Astrocyte (in vitro differentiated cells and primary cell): ENCODE data around the gene CFAP99. TPM values are rescaled to one million over a fixed set of nuclear protein-coding genes. Genes with fewer than 3 reads are reported as not detected.

Experiments used
- DNase-seq: peaks from one replicate; pipeline ENCODE4 v3.0.0-alpha.2; 2010; ENCODE audit warnings: low read depth
- FAIRE-seq: peaks from 2 replicates; lab custom pipeline; 2011; peaks lifted over from hg19 to GRCh38; lab: Jason Lieb, UNC
- H2AFZ ChIP-seq: 2 replicates; pipeline ENCODE4 v1.6.0; 2012; ENCODE audit warnings: low read depth, low read length, inconsistent platforms
- H3K27ac ChIP-seq: 2 replicates; pipeline ENCODE4 v1.5.1; 2011; ENCODE audit warnings: low read depth, low read length, inconsistent platforms
- H3K27me3 ChIP-seq: 2 replicates; pipeline ENCODE4 v1.6.0; 2011; ENCODE audit warnings: low read length, inconsistent platforms; ENCODE audit not compliant: insufficient read depth
- H3K36me3 ChIP-seq: 2 replicates; pipeline ENCODE4 v1.5.1; 2011; ENCODE audit warnings: low read length, inconsistent platforms; ENCODE audit not compliant: insufficient read depth
- H3K4me1 ChIP-seq: 2 replicates; pipeline ENCODE4 v1.5.1; 2011; ENCODE audit warnings: low read length, inconsistent platforms; ENCODE audit not compliant: insufficient read depth
- H3K4me2 ChIP-seq: 2 replicates; pipeline ENCODE4 v1.6.0; 2012; ENCODE audit warnings: low read length, inconsistent platforms
- H3K4me3 ChIP-seq: 2 replicates; pipeline ENCODE4 v1.5.1; 2011; ENCODE audit warnings: low read depth, mild to moderate bottlenecking, low read length, inconsistent platforms; ENCODE audit not compliant: insufficient read depth
- H3K79me2 ChIP-seq: 2 replicates; pipeline ENCODE4 v1.6.0; 2012; ENCODE audit warnings: mild to moderate bottlenecking, low read length, inconsistent platforms; ENCODE audit not compliant: insufficient read depth
- H3K9ac ChIP-seq: 2 replicates; pipeline ENCODE4 v1.6.0; 2012; ENCODE audit warnings: mild to moderate bottlenecking, low read length, inconsistent platforms
- H3K9me3 ChIP-seq: 2 replicates; pipeline ENCODE4 v1.5.1; 2012; ENCODE audit warnings: low read depth, mild to moderate bottlenecking, low read length, inconsistent platforms; ENCODE audit not compliant: insufficient read depth
- H4K20me1 ChIP-seq: 2 replicates; pipeline ENCODE4 v1.6.0; 2012; ENCODE audit warnings: low read length, inconsistent platforms; ENCODE audit not compliant: insufficient read depth
- H3K27ac Mint-ChIP-seq: one replicate; pipeline ENCODE4 v1.8.0; 2021; ENCODE audit warnings: mild to moderate bottlenecking, mixed read lengths; ENCODE audit not compliant: unreplicated experiment
- H3K27me3 Mint-ChIP-seq: one replicate; pipeline ENCODE4 v1.8.0; 2021; ENCODE audit warnings: low read depth, mixed read lengths; ENCODE audit not compliant: unreplicated experiment
- H3K36me3 Mint-ChIP-seq: one replicate; pipeline ENCODE4 v1.8.0; 2021; ENCODE audit warnings: low read depth, mixed read lengths; ENCODE audit not compliant: unreplicated experiment
- H3K4me1 Mint-ChIP-seq: one replicate; pipeline ENCODE4 v1.8.0; 2021; ENCODE audit warnings: low read depth, mixed read lengths; ENCODE audit not compliant: unreplicated experiment
- H3K4me3 Mint-ChIP-seq: one replicate; pipeline ENCODE4 v1.8.0; 2021; ENCODE audit warnings: mild to moderate bottlenecking, moderate library complexity, mixed read lengths; ENCODE audit not compliant: unreplicated experiment
- H3K9me3 Mint-ChIP-seq: one replicate; pipeline ENCODE4 v1.8.0; 2021; ENCODE audit warnings: mild to moderate bottlenecking, mixed read lengths; ENCODE audit not compliant: unreplicated experiment
- CTCF ChIP-seq: IDR thresholded peaks from 2 replicates; pipeline ENCODE4 v1.5.1; 2011; ENCODE audit warnings: low read depth, mild to moderate bottlenecking, inconsistent platforms, low read length, moderate library complexity; ENCODE audit not compliant: insufficient read depth
- EZH2 ChIP-seq: IDR thresholded peaks from 2 replicates; pipeline ENCODE4 v1.6.1; 2012; ENCODE audit warnings: mild to moderate bottlenecking, low read length, inconsistent platforms; ENCODE audit not compliant: insufficient read depth
- total RNA-seq: library from RNA; stranded (reverse); gene quantifications from 2 replicates; pipeline ENCODE4 v1.2.1, GENCODE V29; 2021

Gene CFAP99
- total RNA-seq, 1 donor from 2014 or later = not detected

GRCh38 chr4:2394528-2394927, 24.2 kb upstream of the CFAP99 start:
- peaks cover 9% of the 10 kb centered on the region for H3K4me1 Mint-ChIP-seq
- FAIRE-seq (no peak), DNase-seq (no peak)
- peak overlapping the region; percentile 45 for H3K4me3 Mint-ChIP-seq
- H3K4me3 ChIP-seq = no peak overlapping the region
- H3K36me3 Mint-ChIP-seq = peaks cover 1% of the 10 kb centered on the region
- no peaks in the 10 kb centered on the region for H3K36me3 ChIP-seq
- no peak overlapping the region for H3K27ac ChIP-seq
- H3K9me3 ChIP-seq = no peaks in the 10 kb centered on the region
- no peaks in the 10 kb centered on the region for H3K79me2 ChIP-seq
- peaks cover 24% of the 10 kb centered on the region for H3K4me1 ChIP-seq
- TF ChIP-seq EZH2 (no peak), CTCF (no peak)
- H3K27me3 ChIP-seq = peaks cover 46% of the 10 kb centered on the region
- peaks cover 64% of the 10 kb centered on the region for H3K27me3 Mint-ChIP-seq
- no peaks in the 10 kb centered on the region for H4K20me1 ChIP-seq
- no peak overlapping the region for H3K27ac Mint-ChIP-seq
- H3K9ac ChIP-seq = no peak overlapping the region
- no peak overlapping the region for H3K4me2 ChIP-seq
- H2AFZ ChIP-seq = no peak overlapping the region
- no peaks in the 10 kb centered on the region for H3K9me3 Mint-ChIP-seq

- peaks cover 9% of the 10 kb centered on the region for H3K4me1 Mint-ChIP-seq
- Histone ChIP-seq H4K20me1 (no peaks in the 10 kb centered on the region), H3K4me3 (no peak overlapping the region), H3K27me3 (peaks cover 45% of the 10 kb centered on the region), H3K36me3 (no peaks in the 10 kb centered on the region), H3K9me3 (no peaks in the 10 kb centered on the region), H3K4me2 (peak overlapping the region; percentile 38), H2AFZ (no peak overlapping the region), H3K9ac (no peak overlapping the region), H3K79me2 (no peaks in the 10 kb centered on the region), H3K4me1 (peaks cover 19% of the 10 kb centered on the region), H3K27ac (no peak overlapping the region)
- TF ChIP-seq CTCF = no peak
- TF ChIP-seq EZH2 = no peak
- no peak overlapping the region for H3K27ac Mint-ChIP-seq
- DNase-seq (peak; percentile 46), FAIRE-seq (no peak)
- no peaks in the 10 kb centered on the region for H3K9me3 Mint-ChIP-seq
- H3K4me3 Mint-ChIP-seq = no peak overlapping the region
- no peaks in the 10 kb centered on the region for H3K36me3 Mint-ChIP-seq
- H3K27me3 Mint-ChIP-seq = peaks cover 60% of the 10 kb centered on the region
Measured at GRCh38 chr4:2395038-2395437, 23.7 kb upstream of the CFAP99 start.

GRCh38 chr4:2395584-2395983, 23.2 kb upstream of the CFAP99 start:
- DNase-seq (no peak), FAIRE-seq (no peak)
- Histone ChIP-seq H3K4me3 (no peak overlapping the region), H3K4me2 (peak overlapping the region; percentile 38), H2AFZ (no peak overlapping the region), H3K79me2 (no peaks in the 10 kb centered on the region), H3K9ac (no peak overlapping the region), H3K36me3 (no peaks in the 10 kb centered on the region), H3K9me3 (no peaks in the 10 kb centered on the region), H3K4me1 (peaks cover 14% of the 10 kb centered on the region), H3K27me3 (peaks cover 46% of the 10 kb centered on the region), H3K27ac (no peak overlapping the region), H4K20me1 (no peaks in the 10 kb centered on the region)
- no peaks in the 10 kb centered on the region for H3K36me3 Mint-ChIP-seq
- TF ChIP-seq EZH2 = no peak
- TF ChIP-seq CTCF = no peak
- H3K27me3 Mint-ChIP-seq = peaks cover 60% of the 10 kb centered on the region
- peaks cover 9% of the 10 kb centered on the region for H3K4me1 Mint-ChIP-seq
- H3K9me3 Mint-ChIP-seq = no peaks in the 10 kb centered on the region
- no peak overlapping the region for H3K4me3 Mint-ChIP-seq
- no peak overlapping the region for H3K27ac Mint-ChIP-seq
